Caco-2 (cell line): ENCODE results near the gene NOVA1. TPM values are rescaled to one million over a fixed set of nuclear protein-coding genes. Genes with fewer than 3 reads are reported as not detected.

Experiments
- BruUV-seq: library from RNA; stranded (reverse); fragments of 400-500 nt; replicated peaks from 2 replicates; lab custom pipeline; 2021; lab: Mats Ljungman, UMichigan
- CTCF ChIA-PET: fragments of 300-600 bp; sonication (Branson Sonifier 250); formaldehyde crosslinking; loops from one replicate; lab custom pipeline; 2022; ENCODE audit warnings: antibody characterized with exemption; lab: Charles Lee
- POLR2A ChIA-PET: fragments of 300-600 bp; sonication (Branson Sonifier 250); formaldehyde crosslinking; loops from one replicate; lab custom pipeline; 2022; ENCODE audit warnings: antibody characterized with exemption; lab: Charles Lee
- DNase-seq, 2 experiments: peaks; one replicate each; pipeline versions ENCODE4 v3.0.0 to v3.0.0-alpha.2; 2020 to 2022
- H3K27me3 ChIP-seq: replicated peaks from 2 replicates; pipeline ENCODE4 v1.6.0; 2011; ENCODE audit warnings: low read length; ENCODE audit not compliant: control insufficient read depth, insufficient read depth
- H3K36me3 ChIP-seq: 2 replicates; pipeline ENCODE4 v1.5.1; 2011; ENCODE audit warnings: low read length; ENCODE audit not compliant: control insufficient read depth, insufficient read depth
- H3K4me1 ChIP-seq: fragments of 250-450 bp; sonication (Bioruptor Pico); 2 replicates; pipeline ENCODE4 v1.5.1; 2020; ENCODE audit warnings: mild to moderate bottlenecking
- H3K4me3 ChIP-seq: 2 replicates; pipeline ENCODE4 v1.5.1; 2011; ENCODE audit warnings: low read depth, mild to moderate bottlenecking, control low read depth, low read length
- H3K9me3 ChIP-seq: fragments of 250-450 bp; sonication (Bioruptor Pico); 2 replicates; pipeline ENCODE4 v1.5.1; 2020; ENCODE audit warnings: mild to moderate bottlenecking, moderate library complexity
- H3K27ac Mint-ChIP-seq: one replicate; pipeline ENCODE4 v1.8.0; 2022; ENCODE audit warnings: mixed read lengths; ENCODE audit not compliant: unreplicated experiment
- H3K27me3 Mint-ChIP-seq: one replicate; pipeline ENCODE4 v1.8.0; 2022; ENCODE audit warnings: mixed read lengths; ENCODE audit not compliant: insufficient read depth, unreplicated experiment
- H3K36me3 Mint-ChIP-seq: one replicate; pipeline ENCODE4 v1.8.0; 2022; ENCODE audit warnings: mild to moderate bottlenecking, mixed read lengths; ENCODE audit not compliant: insufficient read depth, unreplicated experiment
- H3K4me1 Mint-ChIP-seq: one replicate; pipeline ENCODE4 v1.8.0; 2022; ENCODE audit warnings: low read depth, mixed read lengths; ENCODE audit not compliant: unreplicated experiment
- H3K4me3 Mint-ChIP-seq: one replicate; pipeline ENCODE4 v1.8.0; 2022; ENCODE audit warnings: mild to moderate bottlenecking, moderate library complexity, mixed read lengths; ENCODE audit not compliant: unreplicated experiment
- H3K9me3 Mint-ChIP-seq: one replicate; pipeline ENCODE4 v1.8.0; 2022; ENCODE audit warnings: mixed read lengths; ENCODE audit not compliant: unreplicated experiment
- intact Hi-C: fragments of 100-400 bp; cut with micrococcal nuclease; formaldehyde crosslinking; loops from one replicate; pipeline ENCODE4 v1.10.0; 2022; ENCODE audit not compliant: unreplicated experiment
- total RNA-seq: library from RNA; stranded (reverse); gene quantifications from 2 replicates; pipeline ENCODE4 v1.2.3, GENCODE V29; 2022
- TF ChIP-seq, protein P1 (sequence below), 2 experiments: fragments of 200-600 bp in 1 of 2; IDR thresholded peaks; 1 replicate in 1 of 2; 2 replicates in 1 of 2; pipeline versions ENCODE4 v1.5.1 to v1.8.0; 2011 to 2022; ENCODE audit warnings: antibody characterized with exemption in 1 of 2, control low read depth in 1 of 2, inconsistent platforms in 1 of 2, low read depth in 1 of 2, low read length in 1 of 2, mild to moderate bottlenecking in 1 of 2, moderate library complexity in 1 of 2; ENCODE audit not compliant: insufficient read depth in 1 of 2, severe bottlenecking in 1 of 2, unreplicated experiment in 1 of 2

Gene NOVA1
- total RNA-seq, 1 experiment from 2014 or later = not detected

DNA sequence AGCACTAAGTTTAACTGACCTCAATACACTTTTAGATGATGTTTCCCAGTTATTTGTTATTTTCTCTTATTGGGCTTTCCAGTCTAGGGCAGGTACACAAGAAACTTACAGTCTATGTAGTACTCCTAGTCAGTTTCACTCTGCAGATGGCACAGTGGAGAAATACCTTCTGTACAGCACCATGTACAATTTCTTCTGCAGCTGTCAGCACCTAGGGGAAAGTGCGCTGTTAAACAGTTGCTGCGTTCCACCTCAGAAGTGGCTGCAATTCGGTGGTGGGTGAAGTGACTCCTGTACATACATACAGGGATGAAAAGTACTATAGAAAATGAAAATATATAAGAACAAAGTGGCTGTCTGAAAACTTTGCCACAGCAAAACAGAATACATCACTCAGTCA, 48.3 kb downstream of the NOVA1 start:
- H3K36me3 Mint-ChIP-seq = no peaks in the 10 kb centered on the region
- no peaks in the 10 kb centered on the region for H3K27me3 Mint-ChIP-seq
- H3K27me3 ChIP-seq = no peaks in the 10 kb centered on the region
- intact Hi-C loops = no loop called here
- no peak overlapping the region for H3K27ac Mint-ChIP-seq
- BruUV-seq = no TSS peak
- DNase-seq = no peak
- ChIA-PET CTCF (no interaction called here), POLR2A (no interaction called here)
- TF ChIP-seq, protein P1, sequence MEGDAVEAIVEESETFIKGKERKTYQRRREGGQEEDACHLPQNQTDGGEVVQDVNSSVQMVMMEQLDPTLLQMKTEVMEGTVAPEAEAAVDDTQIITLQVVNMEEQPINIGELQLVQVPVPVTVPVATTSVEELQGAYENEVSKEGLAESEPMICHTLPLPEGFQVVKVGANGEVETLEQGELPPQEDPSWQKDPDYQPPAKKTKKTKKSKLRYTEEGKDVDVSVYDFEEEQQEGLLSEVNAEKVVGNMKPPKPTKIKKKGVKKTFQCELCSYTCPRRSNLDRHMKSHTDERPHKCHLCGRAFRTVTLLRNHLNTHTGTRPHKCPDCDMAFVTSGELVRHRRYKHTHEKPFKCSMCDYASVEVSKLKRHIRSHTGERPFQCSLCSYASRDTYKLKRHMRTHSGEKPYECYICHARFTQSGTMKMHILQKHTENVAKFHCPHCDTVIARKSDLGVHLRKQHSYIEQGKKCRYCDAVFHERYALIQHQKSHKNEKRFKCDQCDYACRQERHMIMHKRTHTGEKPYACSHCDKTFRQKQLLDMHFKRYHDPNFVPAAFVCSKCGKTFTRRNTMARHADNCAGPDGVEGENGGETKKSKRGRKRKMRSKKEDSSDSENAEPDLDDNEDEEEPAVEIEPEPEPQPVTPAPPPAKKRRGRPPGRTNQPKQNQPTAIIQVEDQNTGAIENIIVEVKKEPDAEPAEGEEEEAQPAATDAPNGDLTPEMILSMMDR (IDR thresholded peaks at IDR 0.05; ENCODE audit: insufficient read depth in 1 of 2, low read depth in 1 of 2, low read length in 1 of 2, severe bottlenecking in 1 of 2, unreplicated experiment in 1 of 2) = no peak
- no peaks in the 10 kb centered on the region for H3K9me3 Mint-ChIP-seq
- H3K4me3 Mint-ChIP-seq = no peak overlapping the region
- no peaks in the 10 kb centered on the region for H3K36me3 ChIP-seq
- H3K4me1 Mint-ChIP-seq = no peaks in the 10 kb centered on the region
- no peaks in the 10 kb centered on the region for H3K9me3 ChIP-seq
- no peak overlapping the region for H3K4me3 ChIP-seq
- no peaks in the 10 kb centered on the region for H3K4me1 ChIP-seq

DNA sequence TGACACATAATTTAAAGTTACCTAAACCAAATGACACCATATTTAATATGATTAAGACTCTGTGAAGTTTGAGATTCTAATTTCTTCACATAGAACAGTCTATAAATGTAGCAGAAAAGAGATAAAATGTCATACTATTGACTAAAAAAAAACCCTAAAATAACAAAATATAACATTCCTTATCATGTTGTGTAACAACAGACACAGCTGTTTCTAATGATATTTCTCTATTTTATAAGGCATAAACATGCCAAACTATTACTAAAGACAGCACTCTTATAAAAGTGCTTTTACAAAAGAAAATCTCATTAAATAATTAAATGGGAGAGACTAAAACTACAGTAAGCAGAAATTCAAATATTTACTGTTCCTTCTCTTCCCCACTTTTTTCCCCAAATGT, 49.4 kb downstream of the NOVA1 start:
- POLR2A ChIA-PET = no interaction called here

DNA sequence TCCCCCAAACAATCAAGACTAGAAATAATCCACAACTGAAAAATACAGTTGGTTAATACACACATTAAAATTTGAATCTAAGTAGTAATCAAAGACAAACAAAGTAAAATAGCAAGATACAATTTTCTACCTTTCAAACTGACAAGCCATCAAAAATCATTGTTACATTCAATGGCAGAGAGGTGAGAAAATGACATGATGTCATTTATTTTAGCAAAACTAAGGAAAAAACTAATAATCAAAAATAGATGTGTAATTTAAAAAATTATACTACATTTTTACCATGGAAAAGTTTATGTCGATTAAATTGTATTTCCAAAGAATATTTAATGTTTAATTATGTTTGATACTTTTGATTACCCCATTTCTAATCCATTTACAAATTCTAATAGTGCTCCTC, 59.7 kb downstream of the NOVA1 start:
- no peaks in the 10 kb centered on the region for H3K36me3 ChIP-seq
- H3K36me3 Mint-ChIP-seq = no peaks in the 10 kb centered on the region
- H3K27me3 ChIP-seq = no peaks in the 10 kb centered on the region
- intact Hi-C loops = no loop called here
- H3K9me3 ChIP-seq = no peaks in the 10 kb centered on the region
- no peak overlapping the region for H3K4me3 ChIP-seq
- H3K9me3 Mint-ChIP-seq = no peaks in the 10 kb centered on the region
- no peaks in the 10 kb centered on the region for H3K4me1 ChIP-seq
- no peak overlapping the region for H3K27ac Mint-ChIP-seq
- ChIA-PET POLR2A (no interaction called here), CTCF (no interaction called here)
- no peak for DNase-seq
- no TSS peak for BruUV-seq
- no peaks in the 10 kb centered on the region for H3K4me1 Mint-ChIP-seq
- no peak overlapping the region for H3K4me3 Mint-ChIP-seq
- H3K27me3 Mint-ChIP-seq = peaks cover 2% of the 10 kb centered on the region
- TF ChIP-seq, protein P1 (IDR thresholded peaks at IDR 0.05; ENCODE audit: insufficient read depth in 1 of 2, low read depth in 1 of 2, low read length in 1 of 2, severe bottlenecking in 1 of 2, unreplicated experiment in 1 of 2) = no peak

More for the DNA sequence above, 49.4 kb downstream of the NOVA1 start:
- Mint-ChIP-seq H3K4me3 (no peak overlapping the region), H3K27ac (no peak overlapping the region), H3K9me3 (no peaks in the 10 kb centered on the region), H3K27me3 (no peaks in the 10 kb centered on the region), H3K36me3 (no peaks in the 10 kb centered on the region), H3K4me1 (no peaks in the 10 kb centered on the region)
- intact Hi-C loops = no loop called here
- no TSS peak for BruUV-seq
- no peaks in the 10 kb centered on the region for H3K27me3 ChIP-seq
- no peaks in the 10 kb centered on the region for H3K4me1 ChIP-seq
- no peak overlapping the region for H3K4me3 ChIP-seq
- H3K36me3 ChIP-seq = no peaks in the 10 kb centered on the region
- CTCF ChIA-PET = no interaction called here
- no peaks in the 10 kb centered on the region for H3K9me3 ChIP-seq
- no peak for DNase-seq
- TF ChIP-seq, protein P1 (IDR thresholded peaks at IDR 0.05; ENCODE audit: insufficient read depth in 1 of 2, low read depth in 1 of 2, low read length in 1 of 2, severe bottlenecking in 1 of 2, unreplicated experiment in 1 of 2) = no peak
